GM21737 (cell line): ENCODE data around the gene MALSU1.
"Not testable (repeated sequence)": the region's sequence is repeated elsewhere in the genome, so short reads cannot be mapped to it uniquely, and the experiment has no call there.

Source experiments
- ATAC-seq: cut with Tn5 transposase; IDR thresholded peaks from one replicate; pipeline ENCODE4 v1.9.1; 2021; ENCODE audit warnings: mild to moderate bottlenecking, moderate library complexity; ENCODE audit not compliant: unreplicated experiment

MALSU1 gene

DNA sequence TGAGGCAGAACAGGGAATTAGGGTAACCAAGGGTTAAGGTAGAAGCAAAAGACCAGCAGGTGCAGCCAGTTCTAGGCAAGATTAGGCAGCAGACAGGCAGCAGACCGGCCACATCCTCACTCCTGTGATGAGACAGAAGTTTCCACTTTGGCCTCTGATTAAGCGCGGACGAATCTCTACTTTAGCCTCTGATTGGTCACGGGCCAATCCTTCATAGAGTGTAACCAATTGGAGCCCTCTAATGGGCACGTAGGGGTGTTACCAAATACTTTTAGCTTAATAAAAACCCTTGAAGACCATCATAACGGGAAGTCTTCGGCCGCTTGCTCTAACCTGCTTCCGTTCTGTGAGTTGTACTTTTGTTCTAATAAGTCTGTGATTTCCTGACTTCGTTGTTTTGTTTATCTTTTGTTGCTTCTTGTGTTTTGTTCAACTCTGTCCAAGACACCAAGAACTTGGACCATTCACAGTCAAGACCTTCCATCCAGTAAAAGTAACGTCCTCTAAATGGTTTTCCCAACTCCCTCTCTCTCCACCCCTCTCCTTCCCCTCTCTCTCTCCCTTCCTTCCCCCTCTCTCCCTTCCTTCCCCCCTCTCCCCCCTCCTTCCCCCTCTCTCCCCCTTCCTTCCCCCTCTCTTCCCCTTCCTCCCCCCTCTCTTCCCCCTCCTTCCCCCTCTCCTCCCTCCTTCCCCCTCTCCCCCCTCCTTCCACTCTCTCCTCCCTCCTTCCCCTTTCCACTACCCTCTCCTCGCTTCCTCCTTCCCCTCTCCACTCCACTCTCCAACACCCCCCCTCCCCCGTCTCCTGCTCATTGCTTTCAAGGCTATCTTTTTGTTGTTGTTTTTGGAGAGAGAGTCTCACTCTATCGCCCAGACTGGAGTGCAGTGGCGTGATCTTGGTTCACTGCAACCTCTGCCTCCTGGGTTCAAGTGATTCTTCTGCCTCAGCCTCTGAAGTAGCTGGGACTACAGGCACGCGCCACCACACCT lies 13.2 kb upstream of the MALSU1 start:
- no peak for ATAC-seq

GRCh38 chr7:23287612-23288011 lies 11.5 kb upstream of the MALSU1 start:
- no peak for ATAC-seq

DNA sequence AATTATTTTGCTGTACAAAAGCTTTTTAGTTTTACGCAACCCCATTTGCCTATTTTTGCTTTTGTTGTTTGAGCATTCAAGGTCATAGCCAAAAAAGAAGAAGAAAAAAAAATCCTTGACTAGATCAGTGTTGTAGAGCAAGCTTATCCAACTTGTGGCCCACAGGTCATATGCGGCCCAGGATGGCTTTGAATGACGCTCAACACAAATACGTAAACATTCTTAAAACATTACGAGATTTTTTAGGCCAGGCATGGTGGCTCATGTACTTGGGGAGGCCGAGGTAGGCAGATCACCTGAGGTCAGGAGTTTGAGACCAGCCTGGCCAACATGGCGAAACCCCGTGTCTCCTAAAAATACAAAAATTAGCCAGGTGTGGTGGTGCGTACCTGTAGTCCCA lies 8.1 kb upstream of the MALSU1 start:
- ATAC-seq, result no peak

GRCh38 chr7:23291957-23292560 lies 7.1 kb upstream of the MALSU1 start:
- ATAC-seq, result no peak

DNA sequence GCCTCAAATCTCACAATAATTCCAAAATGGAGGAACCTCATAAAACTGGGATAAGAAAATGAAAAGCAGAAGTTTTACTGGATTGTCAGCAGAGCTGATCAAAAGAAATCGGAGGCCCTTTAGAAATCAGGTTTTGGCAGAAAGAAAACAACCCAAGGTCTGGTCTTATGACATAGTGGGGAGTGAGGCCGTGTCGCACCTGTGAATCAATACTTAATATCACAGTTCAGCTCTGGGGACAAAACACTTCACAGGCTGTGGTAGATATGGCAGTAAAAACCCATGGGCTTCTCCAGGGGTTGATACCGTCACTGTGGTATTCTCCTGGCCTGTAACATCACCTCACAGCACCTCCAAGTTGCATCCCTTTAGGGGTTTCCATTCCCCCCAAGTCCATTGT lies 6.5 kb upstream of the MALSU1 start:
- ATAC-seq, result no peak

DNA sequence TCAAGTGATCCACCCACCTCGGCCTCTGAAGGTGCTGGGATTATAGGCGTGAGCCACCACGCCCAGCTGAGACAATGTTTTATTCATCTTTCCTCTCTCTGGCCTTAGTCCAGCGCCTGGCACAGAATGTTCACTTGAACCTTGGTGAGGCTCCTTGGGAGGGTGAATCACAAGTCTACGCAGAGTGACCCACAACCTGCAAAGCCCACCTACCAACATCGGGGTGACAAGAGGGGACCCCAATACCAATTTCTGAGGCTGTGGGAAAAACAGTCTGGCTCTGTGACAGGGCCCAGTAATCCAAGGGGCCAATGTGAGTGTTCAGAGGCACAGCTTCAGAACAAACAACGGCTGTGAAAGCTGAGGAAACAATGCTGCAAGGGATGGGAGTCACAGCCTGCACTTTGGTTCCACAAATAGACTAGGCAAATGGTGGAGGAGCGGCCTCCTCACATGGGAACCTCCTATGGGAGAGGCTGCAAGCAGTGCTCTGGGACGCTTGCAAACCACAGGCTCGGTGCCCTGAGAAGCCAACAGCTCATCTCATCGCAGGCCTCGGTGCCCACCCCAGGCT lies 5.6 kb upstream of the MALSU1 start:
- no peak for ATAC-seq

DNA sequence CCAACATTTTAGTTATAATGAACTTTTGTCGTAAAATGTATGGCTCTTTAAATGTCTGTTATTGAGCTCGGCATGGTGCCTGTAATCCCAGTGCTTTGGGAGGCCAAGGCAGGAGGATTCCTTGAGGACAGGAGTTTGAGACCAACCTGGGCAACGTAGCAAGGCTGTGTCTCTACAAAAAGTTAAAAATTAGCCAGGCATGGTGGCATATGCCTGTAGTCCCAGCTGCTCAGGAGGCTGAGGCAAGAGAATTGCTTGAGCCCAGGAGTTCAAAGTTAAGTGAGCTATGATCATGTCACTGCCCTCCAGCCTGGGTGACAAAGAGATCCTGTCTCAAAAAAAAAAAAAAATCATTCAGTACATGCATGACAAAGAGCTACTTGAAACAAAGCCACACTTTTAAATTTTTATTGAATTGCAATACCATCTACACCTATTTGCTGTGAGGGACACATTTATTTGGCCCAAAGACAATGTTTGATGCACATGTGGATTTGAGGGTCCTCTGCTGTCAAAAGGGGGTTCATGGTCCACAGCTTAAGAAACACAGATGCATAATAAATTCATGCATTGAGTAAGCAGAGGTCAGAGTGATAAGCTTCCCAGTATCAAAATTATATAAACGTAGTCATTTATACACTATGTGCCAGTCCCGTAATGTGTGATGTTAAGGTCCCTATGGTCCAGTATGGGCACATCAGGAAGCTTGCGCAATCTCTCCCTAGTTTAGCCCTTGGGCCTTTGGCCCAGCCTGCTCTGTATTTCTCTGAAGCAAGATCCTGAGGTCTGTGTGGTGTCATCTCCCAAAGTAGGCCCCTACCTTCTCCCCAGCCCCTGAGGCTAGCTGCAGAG lies 4.4 kb upstream of the MALSU1 start:
- no peak for ATAC-seq

GRCh38 chr7:23295401-23295697 lies 3.8 kb upstream of the MALSU1 start:
- no peak for ATAC-seq

DNA sequence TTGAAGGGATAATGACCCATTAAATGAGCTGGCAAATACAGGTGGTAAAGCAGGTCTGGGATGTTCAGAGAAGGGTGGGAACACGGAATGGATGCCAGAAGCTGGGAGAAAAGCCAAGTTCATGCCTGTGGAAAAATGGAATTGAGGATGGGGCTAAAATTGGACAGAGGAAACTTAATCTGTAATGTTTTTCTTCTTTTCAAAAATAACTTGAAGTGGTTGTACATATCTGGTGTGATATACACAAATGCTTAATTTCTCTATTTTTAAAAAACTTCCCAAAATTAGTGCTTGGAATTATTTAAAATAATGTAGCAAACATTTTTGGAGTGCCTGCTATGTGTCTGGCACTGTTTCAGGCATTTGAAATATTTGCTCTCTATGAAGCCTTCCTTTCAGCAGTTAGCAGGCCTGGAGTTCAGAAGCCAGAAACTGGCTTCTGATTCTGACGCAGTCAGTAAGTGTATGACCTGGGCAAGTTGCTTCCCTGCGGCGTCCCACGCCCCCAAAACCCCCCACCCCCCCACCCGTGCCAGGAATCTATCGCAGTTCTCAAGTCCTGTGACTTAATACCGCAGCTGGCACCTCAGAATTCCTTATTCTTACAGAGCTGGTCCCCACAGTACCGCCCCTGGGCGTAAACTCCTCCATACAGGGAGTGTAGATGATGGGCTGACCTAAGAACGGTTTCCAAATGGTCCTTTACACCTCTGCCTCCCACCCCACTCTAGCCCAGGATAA lies 828 bp upstream of the MALSU1 start:
- ATAC-seq, result no peak

- no peak for ATAC-seq
Measured at GRCh38 chr7:23299770-23300300, 696 bp downstream of the MALSU1 start.

GRCh38 chr7:23306936-23307521 lies 7.9 kb downstream of the MALSU1 start:
- no peak for ATAC-seq

GRCh38 chr7:23308754-23309153 lies 9.6 kb downstream of the MALSU1 start:
- ATAC-seq, result no peak

DNA sequence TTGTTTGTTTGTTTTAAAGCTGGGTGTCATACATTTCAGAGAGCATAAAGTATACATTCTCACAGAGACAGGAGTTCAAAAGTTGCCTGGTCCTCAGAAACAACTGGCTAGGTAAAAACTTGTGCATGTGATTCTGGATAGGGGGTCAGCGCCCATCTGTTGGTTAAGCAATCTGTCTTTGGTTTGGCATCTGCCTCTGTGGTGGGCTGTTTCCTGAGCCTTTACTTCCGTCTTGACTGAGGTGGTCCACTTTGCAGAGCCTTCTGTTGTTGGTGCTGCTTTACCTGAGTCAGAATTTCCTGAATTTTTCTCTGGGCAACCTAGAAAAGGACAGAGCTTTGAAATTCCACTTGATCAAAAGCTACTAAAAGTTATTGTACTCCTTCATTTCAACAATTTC lies 13.0 kb downstream of the MALSU1 start:
- not testable (repeated sequence) for ATAC-seq

DNA sequence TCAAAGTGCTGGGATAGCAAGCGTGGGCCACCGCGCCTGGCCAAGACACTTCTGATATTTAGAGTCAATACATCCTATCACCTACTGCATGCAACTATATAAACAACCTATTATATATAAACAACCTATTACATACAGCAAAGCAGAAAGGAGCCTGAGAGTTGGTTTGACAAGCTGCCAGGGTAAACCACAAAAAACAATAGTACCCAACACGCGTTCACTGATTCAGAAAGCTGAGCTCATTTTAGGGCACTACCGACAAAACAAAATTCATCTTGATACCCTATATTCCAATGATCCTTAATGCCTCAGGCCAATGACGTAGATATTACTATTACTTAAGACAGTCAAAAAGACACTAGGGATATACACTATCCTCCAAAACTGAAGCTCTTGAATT lies 16.2 kb downstream of the MALSU1 start:
- ATAC-seq, result no peak

DNA sequence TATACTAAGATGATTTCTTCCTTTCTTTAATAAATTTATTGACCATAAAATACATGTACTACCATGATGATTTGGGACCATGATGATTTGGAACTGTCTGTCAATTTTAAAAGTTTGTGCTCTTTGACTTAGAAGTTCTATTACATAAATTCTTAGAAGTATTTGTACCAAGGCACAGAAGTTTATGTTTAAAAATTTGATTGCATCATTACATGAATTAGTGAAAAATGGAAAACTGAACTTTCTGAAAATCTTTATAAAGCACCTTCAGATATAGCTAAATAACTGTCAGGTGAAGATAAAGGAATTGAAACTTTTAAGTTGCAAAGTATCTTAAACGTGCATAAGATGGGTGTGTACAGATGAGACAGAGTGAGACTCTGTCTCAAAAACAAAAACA lies 32.0 kb downstream of the MALSU1 start:
- no peak for ATAC-seq

DNA sequence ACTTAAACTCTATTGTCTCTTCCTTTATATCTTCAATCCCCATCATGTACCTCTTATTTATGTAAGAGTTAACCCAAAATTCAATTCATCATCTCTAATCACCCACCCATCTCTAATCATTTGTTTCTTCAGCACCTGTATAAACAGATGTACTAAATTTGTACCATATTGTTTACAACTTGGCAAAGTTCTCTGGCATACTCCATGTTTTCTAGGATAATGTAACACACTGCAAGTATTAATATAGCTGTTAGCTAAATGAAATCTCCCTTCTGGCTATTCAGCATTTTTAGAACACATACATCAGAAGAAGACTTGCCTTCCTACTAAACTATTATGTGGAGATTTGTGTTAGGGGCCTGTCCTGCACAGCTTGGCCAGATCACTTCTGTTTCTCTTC lies 33.1 kb downstream of the MALSU1 start:
- no peak for ATAC-seq

GRCh38 chr7:23332910-23333612 lies 33.9 kb downstream of the MALSU1 start:
- ATAC-seq, result no peak

GRCh38 chr7:23333671-23334246 lies 34.6 kb downstream of the MALSU1 start:
- no peak for ATAC-seq

DNA sequence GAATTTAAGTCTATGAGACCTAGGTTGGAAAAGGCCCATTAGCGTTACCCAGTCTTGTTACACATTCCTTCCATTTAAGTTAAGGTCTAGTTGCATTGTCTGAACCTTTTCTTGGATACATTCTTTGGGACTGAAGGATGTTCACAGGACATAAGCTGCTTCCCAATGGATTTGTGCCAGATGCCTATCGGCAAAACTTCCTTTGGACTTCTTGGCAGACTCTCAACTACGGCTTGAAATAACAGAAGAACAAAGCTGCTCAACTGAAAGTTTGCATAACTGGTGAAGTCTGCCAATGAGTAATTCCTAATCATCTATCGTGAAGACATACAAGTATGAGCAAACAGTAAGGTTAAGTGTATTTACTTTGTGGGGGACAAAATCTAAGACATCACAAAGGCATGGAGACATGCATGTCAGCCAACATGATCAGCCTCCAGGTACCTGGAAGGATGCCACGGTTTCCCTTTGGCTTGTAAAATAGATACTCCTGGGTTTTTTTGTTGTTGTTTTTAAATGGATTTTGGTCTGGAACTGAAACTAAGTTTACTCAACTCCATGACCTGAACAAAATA lies 35.4 kb downstream of the MALSU1 start:
- ATAC-seq, result no peak
